IPS-11a (cell line): ENCODE data around the gene AFF3.
"Not testable (repeated sequence)": the region's sequence is repeated elsewhere in the genome, so short reads cannot be mapped to it uniquely, and the experiment has no call there.

Experiments used
- H3K4me3 ChIP-seq: one replicate; pipeline ENCODE4 v1.5.1; 2013; ENCODE audit warnings: low read depth, low read length, control low read depth

AFF3 gene

DNA sequence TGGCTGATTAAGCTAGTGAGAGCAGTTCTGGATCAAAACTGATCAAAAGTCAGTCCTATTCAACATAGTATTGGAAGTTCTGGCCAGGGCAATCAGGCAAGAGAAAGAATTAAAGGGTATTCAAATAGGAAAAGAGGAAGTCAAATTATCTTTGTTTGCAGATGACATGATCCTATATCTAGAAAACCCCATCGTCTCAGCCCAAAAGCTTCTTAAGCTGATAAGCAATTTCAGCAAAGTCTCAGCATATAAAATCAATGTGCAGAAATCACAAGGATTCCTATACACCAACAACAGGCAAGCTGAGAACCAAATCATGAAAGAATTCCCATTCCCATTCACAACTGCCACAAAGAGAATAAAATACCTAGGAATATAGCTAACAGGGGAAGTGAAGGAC, 368.7 kb downstream of the AFF3 start:
- not testable (repeated sequence) for H3K4me3 ChIP-seq

- H3K4me3 ChIP-seq: no peak overlapping the region
Measured at GRCh38 chr2:99772591-99773331, 369.6 kb downstream of the AFF3 start.

- H3K4me3 ChIP-seq: no peak overlapping the region
Measured at GRCh38 chr2:99771681-99772333, 370.6 kb downstream of the AFF3 start.

DNA sequence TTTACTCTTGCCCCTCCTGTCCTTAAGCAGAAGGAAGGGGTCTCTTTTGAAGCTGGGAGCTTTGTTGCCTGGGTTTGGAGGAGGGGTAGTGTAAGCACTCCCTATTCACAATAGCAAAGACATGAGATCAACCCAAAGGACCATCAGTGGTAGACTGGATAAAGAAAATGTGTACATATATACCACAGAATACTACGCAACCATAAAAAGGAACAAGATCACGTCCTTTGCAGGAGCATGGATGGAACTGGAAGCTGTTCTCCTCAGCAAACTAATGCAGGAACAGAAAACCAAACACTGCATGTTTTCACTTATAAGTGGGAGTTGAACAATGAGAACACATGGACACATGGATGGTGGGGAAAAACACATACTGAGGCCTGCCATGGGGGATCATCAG, 371.5 kb downstream of the AFF3 start:
- no peak overlapping the region for H3K4me3 ChIP-seq

- no peak overlapping the region for H3K4me3 ChIP-seq
Measured at GRCh38 chr2:99765731-99766318, 376.6 kb downstream of the AFF3 start.

GRCh38 chr2:99763764-99764163, 378.6 kb downstream of the AFF3 start:
- H3K4me3 ChIP-seq: no peak overlapping the region

- no peak overlapping the region for H3K4me3 ChIP-seq
Measured at GRCh38 chr2:99762714-99763113, 379.7 kb downstream of the AFF3 start.

DNA sequence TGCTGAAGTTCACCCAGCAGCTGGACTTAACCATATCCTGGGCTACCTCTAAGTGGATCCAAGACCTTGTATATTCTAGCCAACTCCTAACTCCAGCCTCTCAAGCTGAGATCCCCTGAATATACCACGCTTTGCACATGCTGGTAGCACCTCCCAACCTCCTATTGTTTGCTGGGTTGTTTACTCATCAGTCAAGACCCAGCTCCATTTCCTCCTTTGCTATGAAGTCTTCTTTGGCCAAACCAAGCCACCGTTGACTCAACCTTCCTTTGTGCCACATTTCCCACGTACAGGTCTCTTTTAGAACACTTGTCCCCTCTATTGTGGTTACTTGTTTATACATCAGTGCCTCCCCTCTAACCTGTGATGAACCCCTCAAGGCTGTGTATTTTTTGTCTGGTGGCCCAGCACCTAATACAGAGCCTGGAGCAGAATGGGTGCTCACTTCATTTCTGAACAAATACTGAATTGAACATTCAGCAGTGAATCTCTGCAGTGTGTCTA, 384.7 kb downstream of the AFF3 start:
- no peak overlapping the region for H3K4me3 ChIP-seq

DNA sequence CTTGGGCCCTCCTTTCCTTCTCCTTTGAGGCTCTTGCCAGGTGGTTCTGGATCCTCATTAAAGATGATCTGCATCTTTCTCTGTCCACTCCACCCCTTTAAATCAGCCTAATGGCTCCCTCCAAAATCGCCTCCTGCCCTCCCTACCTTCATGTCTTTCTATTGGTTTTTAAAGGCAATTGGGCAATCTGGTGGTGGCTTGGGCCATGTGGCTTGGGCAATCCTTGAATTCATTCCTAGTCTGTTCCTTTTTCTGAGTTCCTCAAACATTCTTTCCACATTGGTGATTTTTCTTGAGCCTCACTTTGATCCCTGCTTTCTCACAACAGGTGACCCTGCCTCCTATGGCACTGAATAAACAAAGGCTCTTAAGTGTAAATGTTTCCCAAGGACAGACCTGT, 386.3 kb downstream of the AFF3 start:
- H3K4me3 ChIP-seq: no peak overlapping the region

GRCh38 chr2:99754210-99754609, 388.2 kb downstream of the AFF3 start:
- no peak overlapping the region for H3K4me3 ChIP-seq

DNA sequence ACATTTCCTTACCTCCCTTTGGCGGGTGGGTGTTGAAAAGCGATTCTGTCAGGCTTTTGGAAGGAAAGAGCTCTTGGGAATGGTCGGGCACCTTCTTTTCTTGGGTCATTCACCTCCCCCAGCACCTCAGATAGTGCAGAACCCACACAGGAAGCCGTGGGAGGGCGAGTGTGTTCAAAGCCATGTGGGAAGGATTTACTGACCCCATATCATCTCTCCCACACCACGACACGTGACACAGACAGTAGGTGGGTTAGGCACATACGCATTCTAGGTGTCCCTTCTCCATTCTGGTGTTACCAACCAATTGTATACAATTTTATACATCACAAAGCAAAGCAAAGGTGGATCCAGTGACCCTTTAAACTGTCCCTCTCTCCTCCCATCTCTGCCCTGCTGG, 388.9 kb downstream of the AFF3 start:
- H3K4me3 ChIP-seq: no peak overlapping the region

GRCh38 chr2:99748344-99748743, 394.0 kb downstream of the AFF3 start:
- no peak overlapping the region for H3K4me3 ChIP-seq

- H3K4me3 ChIP-seq: no peak overlapping the region
Measured at GRCh38 chr2:99747842-99748241, 394.5 kb downstream of the AFF3 start.

GRCh38 chr2:99743146-99743545, 399.2 kb downstream of the AFF3 start:
- no peak overlapping the region for H3K4me3 ChIP-seq

GRCh38 chr2:99737537-99737936, 404.9 kb downstream of the AFF3 start:
- H3K4me3 ChIP-seq: no peak overlapping the region

DNA sequence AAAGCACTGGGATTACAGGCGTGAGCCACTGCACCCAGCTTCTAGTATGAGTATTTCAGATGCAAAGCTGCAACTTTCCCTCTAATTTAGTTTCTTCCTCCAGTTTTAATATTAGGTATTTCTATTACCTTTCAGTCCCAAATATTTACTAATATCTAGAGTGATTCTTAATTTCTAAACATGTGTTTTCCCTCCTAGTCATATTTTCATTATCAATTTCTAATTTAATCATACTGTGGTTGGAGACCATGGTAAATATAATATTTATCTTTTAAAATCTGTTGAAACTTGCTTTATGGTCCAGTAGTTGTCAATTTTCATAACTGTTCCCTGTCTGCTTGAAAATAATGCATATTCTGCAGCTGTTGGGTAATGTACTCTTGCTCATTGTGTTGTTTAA, 406.6 kb downstream of the AFF3 start:
- no peak overlapping the region for H3K4me3 ChIP-seq

- not testable (repeated sequence) for H3K4me3 ChIP-seq
Measured at GRCh38 chr2:99735314-99735713, 407.1 kb downstream of the AFF3 start.

GRCh38 chr2:99734236-99734635, 408.2 kb downstream of the AFF3 start:
- H3K4me3 ChIP-seq: no peak overlapping the region

DNA sequence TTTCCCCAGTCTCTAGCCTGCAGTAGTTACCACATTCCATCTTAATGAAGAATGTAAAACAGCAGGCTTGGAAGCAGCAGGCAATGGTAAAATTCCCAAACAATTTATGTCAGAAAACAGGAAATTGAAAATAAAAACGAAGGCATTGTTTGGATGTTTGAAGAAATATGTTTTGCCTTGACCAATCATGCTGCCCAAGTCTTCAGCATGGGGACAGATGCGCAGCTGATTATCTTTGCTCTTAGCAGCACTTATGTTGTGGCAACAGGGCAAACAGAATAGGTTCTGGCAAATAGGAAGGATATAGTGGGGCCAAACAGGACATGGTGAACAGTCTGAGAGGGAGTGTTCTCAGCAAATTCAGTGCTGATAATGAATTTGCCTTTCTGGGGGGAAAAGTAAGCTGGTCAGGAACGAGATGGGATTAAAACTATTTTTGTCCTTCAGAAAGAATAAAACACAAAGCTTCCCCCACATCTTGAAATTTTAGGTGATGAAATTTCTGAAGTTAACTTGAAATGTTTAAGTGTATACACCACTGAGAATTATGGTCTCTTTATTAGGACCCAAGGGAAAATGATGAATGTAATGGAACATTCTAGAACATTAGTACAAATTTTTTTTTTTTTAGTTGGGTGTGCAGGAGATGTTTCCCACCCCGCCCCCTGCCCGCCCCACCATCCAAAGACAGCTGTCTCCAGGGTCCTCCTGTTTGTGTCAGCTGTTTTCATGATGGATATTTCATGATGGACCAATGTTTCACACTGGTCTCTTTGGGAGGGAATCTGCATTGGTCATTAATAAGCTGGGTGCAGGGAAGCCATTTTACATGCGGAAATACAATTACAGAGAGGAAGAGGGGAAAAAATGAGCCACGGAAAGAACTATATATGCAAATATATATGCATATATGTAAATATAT, 413.0 kb downstream of the AFF3 start:
- H3K4me3 ChIP-seq: no peak overlapping the region

GRCh38 chr2:99728166-99728565, 414.2 kb downstream of the AFF3 start:
- no peak overlapping the region for H3K4me3 ChIP-seq

- no peak overlapping the region for H3K4me3 ChIP-seq
Measured at GRCh38 chr2:99727199-99727598, 415.2 kb downstream of the AFF3 start.
